H1 (cell line): ENCODE results near the gene SMARCD1.

Experiments used
- CTCF ChIP-seq, 3 experiments: IDR thresholded peaks; 1 replicate in 2 of 3; 2 replicates in 1 of 3; pipeline versions ENCODE4 v1.5.1 to v1.6.1; 2011; ENCODE audit warnings: low read length in 3 of 3, mild to moderate bottlenecking in 3 of 3, inconsistent platforms in 2 of 3, low read depth in 1 of 3, moderate library complexity in 1 of 3; ENCODE audit not compliant: insufficient read depth in 1 of 3; ENCODE audit errors: control extremely low read depth in 1 of 3
- JUN ChIP-seq: IDR thresholded peaks from 2 replicates; pipeline ENCODE4 v1.6.1; 2011; ENCODE audit warnings: low read depth, mild to moderate bottlenecking, improper control_type of control experiment, low read length
- MAFK ChIP-seq: IDR thresholded peaks from 2 replicates; pipeline ENCODE4 v1.6.1; 2012; ENCODE audit warnings: low read depth, mild to moderate bottlenecking, improper control_type of control experiment, low read length
- PHF8 ChIP-seq: fragments of 200-600 bp; sonication (generic); conservative IDR thresholded peaks from 2 replicates; pipeline ENCODE4 v1.7.1; 2012; ENCODE audit warnings: low read depth, mild to moderate bottlenecking, inconsistent platforms, low read length, moderate library complexity
- POLR2A ChIP-seq, 2 experiments: IDR thresholded peaks; 1 replicate in 1 of 2; 2 replicates in 1 of 2; pipeline ENCODE4 v1.6.1; 2011; ENCODE audit warnings: low read depth in 2 of 2, low read length in 2 of 2, mild to moderate bottlenecking in 2 of 2; ENCODE audit errors: control extremely low read depth in 1 of 2
- POLR2AphosphoS5 ChIP-seq: IDR thresholded peaks from 2 replicates; pipeline ENCODE4 v1.6.1; 2011; ENCODE audit warnings: low read depth, low read length
- RAD21 ChIP-seq, 2 experiments: IDR thresholded peaks in 1 of 2; conservative IDR thresholded peaks in 1 of 2; 2 replicates each; pipeline ENCODE4 v1.6.1; 2011; ENCODE audit warnings: low read depth in 2 of 2, low read length in 2 of 2, improper control_type of control experiment in 1 of 2, inconsistent platforms in 1 of 2, mild to moderate bottlenecking in 1 of 2, moderate library complexity in 1 of 2
- SIN3A ChIP-seq, 2 experiments: IDR thresholded peaks in 1 of 2; conservative IDR thresholded peaks in 1 of 2; 2 replicates each; pipeline ENCODE4 v1.6.1; 2011 to 2012; ENCODE audit warnings: low read length in 2 of 2, improper control_type of control experiment in 1 of 2, low read depth in 1 of 2, mild to moderate bottlenecking in 1 of 2
- YY1 ChIP-seq: IDR thresholded peaks from 2 replicates; pipeline ENCODE4 v1.6.1; 2011; ENCODE audit warnings: low read depth, mild to moderate bottlenecking, low read length

GRCh38 chr12:50111395-50111692 lies 26.2 kb downstream of the SMARCD1 start:
- TF ChIP-seq RAD21 (IDR thresholded peaks at IDR 0.05 in 1 of 2, conservative IDR thresholded peaks at IDR 0.05 in 1 of 2; ENCODE audit: low read depth in 2 of 2, low read length in 2 of 2) (no peak), POLR2AphosphoS5 (no peak), POLR2A (IDR thresholded peaks at IDR 0.05; ENCODE audit: control extremely low read depth in 1 of 2, low read depth in 2 of 2, low read length in 2 of 2) (no peak), SIN3A (conservative IDR thresholded peaks at IDR 0.05 in 1 of 2, IDR thresholded peaks at IDR 0.05 in 1 of 2; ENCODE audit: low read depth in 1 of 2, low read length in 2 of 2) (no peak), PHF8 (no peak), CTCF (IDR thresholded peaks at IDR 0.05; ENCODE audit: control extremely low read depth in 1 of 3, insufficient read depth in 1 of 3, low read depth in 1 of 3, low read length in 3 of 3) (no peak), YY1 (no peak), JUN (no peak), MAFK (no peak)
